Amniotic epithelial cell (primary cell): ENCODE results near the gene CCDC182.

Experiments used
- DNase-seq: peaks from one replicate; pipeline ENCODE4 v3.0.0-alpha.2; 2010; ENCODE audit warnings: low read depth

Gene CCDC182

GRCh38 chr17:57697197-57697596, 47.9 kb downstream of the CCDC182 start:
- DNase-seq = no peak

DNA sequence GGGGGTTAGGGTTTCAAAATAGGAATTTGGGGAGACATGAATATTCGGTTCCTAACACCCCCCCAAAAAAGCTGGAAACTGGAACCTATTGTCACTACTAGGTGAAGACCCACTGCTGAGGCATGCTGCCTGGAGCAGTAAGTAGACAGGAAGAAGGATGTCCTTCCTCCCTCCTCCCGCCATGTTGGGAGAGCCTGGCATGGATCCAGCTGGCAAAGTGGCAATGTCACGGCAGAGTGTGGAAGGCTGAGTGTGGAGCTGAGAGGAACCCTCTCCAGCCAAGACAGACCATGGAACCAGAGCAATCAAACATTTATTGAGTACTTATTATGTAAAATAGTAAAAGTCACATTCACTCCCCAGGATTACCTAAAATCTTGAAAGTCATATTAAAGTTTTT, 49.0 kb downstream of the CCDC182 start:
- DNase-seq = no peak
